ENCODE data around the gene TNS1.
"Not testable (repeated sequence)": the region's sequence is repeated elsewhere in the genome, so short reads cannot be mapped to it uniquely, and the experiment has no call there.

- TF ChIP-seq MXI1 (IDR thresholded peaks at IDR 0.05; ENCODE audit: low read depth, low read length); REST (IDR thresholded peaks at IDR 0.05; ENCODE audit: low read depth, low read length); CTCF (IDR thresholded peaks at IDR 0.05); RAD21 (IDR thresholded peaks at IDR 0.05; ENCODE audit: low read length); POLR2AphosphoS5 (IDR thresholded peaks at IDR 0.05; ENCODE audit: low read depth, low read length); RFX5 (IDR thresholded peaks at IDR 0.05; ENCODE audit: low read length); RCOR1 (IDR thresholded peaks at IDR 0.05; ENCODE audit: low read length); NFIC (IDR thresholded peaks at IDR 0.05; ENCODE audit: borderline replicate concordance); TAF1 (IDR thresholded peaks at IDR 0.05; ENCODE audit: borderline replicate concordance, low read depth, low read length): not testable (repeated sequence)
These were observed 193.8 kb downstream of the TNS1 start for GRCh38 chr2:217808967-217809366.
